Neural progenitor cell (in vitro differentiated cells): ENCODE results near the gene MSI2. TPM values are rescaled to one million over a fixed set of nuclear protein-coding genes. Genes with fewer than 3 reads are reported as not detected.

ENCODE experiments used
- DNase-seq: peaks from one replicate; pipeline ENCODE4 v3.0.0-alpha.2; 2016; ENCODE audit warnings: low spot score
- H2AFZ ChIP-seq: fragments of 200-600 bp; sonication (generic); replicated peaks from 2 replicates; pipeline ENCODE4 v1.6.1; 2016; ENCODE audit warnings: antibody characterized with exemption
- H3F3A ChIP-seq: fragments of 200-600 bp; sonication (generic); 2 replicates; pipeline ENCODE4 v1.6.1; 2016; ENCODE audit warnings: antibody characterized with exemption, low read depth
- H3K27ac ChIP-seq: fragments of 200-600 bp; sonication (generic); 2 replicates; pipeline ENCODE4 v1.5.1; 2016; ENCODE audit warnings: mild to moderate bottlenecking
- H3K27me3 ChIP-seq: fragments of 200-600 bp; sonication (generic); 2 replicates; pipeline ENCODE4 v1.6.1; 2016; ENCODE audit warnings: mild to moderate bottlenecking, moderate library complexity
- H3K36me3 ChIP-seq: fragments of 200-600 bp; sonication (generic); 2 replicates; pipeline ENCODE4 v1.5.1; 2016
- H3K4me1 ChIP-seq: fragments of 200-600 bp; sonication (generic); 2 replicates; pipeline ENCODE4 v1.6.1; 2016; ENCODE audit warnings: mixed run types
- H3K4me2 ChIP-seq: fragments of 200-600 bp; sonication (generic); 2 replicates; pipeline ENCODE4 v1.6.1; 2016
- H3K4me3 ChIP-seq: fragments of 200-600 bp; sonication (generic); 2 replicates; pipeline ENCODE4 v1.5.1; 2016
- H3K79me2 ChIP-seq: fragments of 200-600 bp; sonication (generic); 2 replicates; pipeline ENCODE4 v1.6.1; 2016; ENCODE audit warnings: low read depth
- H3K9ac ChIP-seq: fragments of 200-600 bp; sonication (generic); 2 replicates; pipeline ENCODE4 v1.6.1; 2016
- H3K9me3 ChIP-seq: fragments of 200-600 bp; sonication (generic); 2 replicates; pipeline ENCODE4 v1.5.1; 2016; ENCODE audit warnings: low read depth
- H4K20me1 ChIP-seq: fragments of 200-600 bp; sonication (generic); 2 replicates; pipeline ENCODE4 v1.6.1; 2016; ENCODE audit warnings: low read depth
- H3K27ac Mint-ChIP-seq: 3 replicates; pipeline ENCODE4 v1.8.0; 2021; ENCODE audit warnings: mixed read lengths
- H3K27me3 Mint-ChIP-seq: 2 replicates; pipeline ENCODE4 v1.8.0; 2022; ENCODE audit warnings: low read depth, mild to moderate bottlenecking, inconsistent platforms, moderate library complexity, mixed read lengths; ENCODE audit not compliant: insufficient read depth
- H3K36me3 Mint-ChIP-seq: 3 replicates; pipeline ENCODE4 v1.8.0; 2021; ENCODE audit warnings: mixed read lengths
- H3K4me1 Mint-ChIP-seq: 3 replicates; pipeline ENCODE4 v1.8.0; 2021; ENCODE audit warnings: mixed read lengths
- H3K4me3 Mint-ChIP-seq: 3 replicates; pipeline ENCODE4 v1.8.0; 2021; ENCODE audit warnings: mild to moderate bottlenecking, moderate library complexity, mixed read lengths
- H3K9me3 Mint-ChIP-seq: 3 replicates; pipeline ENCODE4 v1.8.0; 2020; ENCODE audit warnings: mixed read lengths
- EZH2 ChIP-seq: fragments of 200-600 bp; sonication (generic); IDR thresholded peaks from 2 replicates; pipeline ENCODE4 v1.6.1; 2017; ENCODE audit warnings: antibody characterized with exemption, mild to moderate bottlenecking, moderate library complexity
- EZH2phosphoT487 ChIP-seq: fragments of 200-600 bp; sonication (generic); IDR thresholded peaks from 2 replicates; pipeline ENCODE4 v1.6.1; 2017; ENCODE audit warnings: antibody characterized with exemption
- total RNA-seq: library from RNA; depleted of rRNA; stranded (reverse); fragments of >200 nt; gene quantifications from 2 replicates; pipeline ENCODE4 v1.2.3, GENCODE V29; 2015; ENCODE audit warnings: low replicate concordance
- TF ChIP-seq, protein P1 (sequence below): fragments of 200-600 bp; sonication (generic); IDR thresholded peaks from 2 replicates; pipeline ENCODE4 v1.5.1; 2017; ENCODE audit warnings: antibody characterized with exemption, mild to moderate bottlenecking

The MSI2 gene
- total RNA-seq, 1 donor from 2014 or later: 96.9 TPM

DNA sequence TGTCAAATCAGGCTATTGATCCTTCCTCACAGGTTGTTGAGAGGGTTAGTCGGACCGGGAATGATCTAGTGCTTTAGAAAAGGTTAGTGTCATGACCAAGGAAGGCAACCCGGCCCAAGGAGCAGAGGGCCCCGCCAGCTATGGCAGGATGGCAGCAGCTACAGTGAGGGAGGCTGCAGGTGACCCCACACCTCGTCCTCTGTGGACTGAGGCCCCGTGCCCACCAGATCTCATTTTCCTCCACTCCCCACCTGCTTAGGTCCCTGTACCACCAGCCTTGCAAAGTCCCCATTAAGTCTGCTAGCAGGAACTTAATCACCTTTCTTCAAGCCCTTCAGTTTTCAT, 381.3 kb downstream of the MSI2 start:
- TF ChIP-seq, protein P1, sequence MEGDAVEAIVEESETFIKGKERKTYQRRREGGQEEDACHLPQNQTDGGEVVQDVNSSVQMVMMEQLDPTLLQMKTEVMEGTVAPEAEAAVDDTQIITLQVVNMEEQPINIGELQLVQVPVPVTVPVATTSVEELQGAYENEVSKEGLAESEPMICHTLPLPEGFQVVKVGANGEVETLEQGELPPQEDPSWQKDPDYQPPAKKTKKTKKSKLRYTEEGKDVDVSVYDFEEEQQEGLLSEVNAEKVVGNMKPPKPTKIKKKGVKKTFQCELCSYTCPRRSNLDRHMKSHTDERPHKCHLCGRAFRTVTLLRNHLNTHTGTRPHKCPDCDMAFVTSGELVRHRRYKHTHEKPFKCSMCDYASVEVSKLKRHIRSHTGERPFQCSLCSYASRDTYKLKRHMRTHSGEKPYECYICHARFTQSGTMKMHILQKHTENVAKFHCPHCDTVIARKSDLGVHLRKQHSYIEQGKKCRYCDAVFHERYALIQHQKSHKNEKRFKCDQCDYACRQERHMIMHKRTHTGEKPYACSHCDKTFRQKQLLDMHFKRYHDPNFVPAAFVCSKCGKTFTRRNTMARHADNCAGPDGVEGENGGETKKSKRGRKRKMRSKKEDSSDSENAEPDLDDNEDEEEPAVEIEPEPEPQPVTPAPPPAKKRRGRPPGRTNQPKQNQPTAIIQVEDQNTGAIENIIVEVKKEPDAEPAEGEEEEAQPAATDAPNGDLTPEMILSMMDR: no peak
- TF ChIP-seq EZH2 (no peak), EZH2phosphoT487 (no peak)
- no peak overlapping the region for H2AFZ ChIP-seq

DNA sequence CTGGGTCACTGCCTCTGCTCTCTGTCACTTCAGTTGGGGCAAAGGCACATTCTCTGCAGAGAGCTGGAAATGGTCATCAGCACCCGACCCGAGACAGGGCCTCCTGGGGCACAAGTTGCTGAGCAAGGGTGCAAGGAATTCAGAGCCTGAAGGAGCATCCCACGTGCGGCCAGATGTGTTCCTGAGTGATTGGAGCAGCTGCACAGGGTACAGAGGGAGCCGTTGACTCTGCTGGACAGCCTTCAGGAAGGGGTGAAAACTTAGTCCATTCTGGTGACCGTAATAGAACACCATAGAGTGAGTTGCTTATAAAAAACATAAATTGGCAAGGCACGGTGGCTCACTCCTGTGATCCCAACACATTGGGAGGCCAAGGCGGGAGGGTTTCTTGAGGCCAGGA, 382.0 kb downstream of the MSI2 start:
- no peaks in the 10 kb centered on the region for H3K9me3 ChIP-seq
- no peaks in the 10 kb centered on the region for H3K79me2 ChIP-seq
- H3K27me3 ChIP-seq: no peaks in the 10 kb centered on the region
- H3K4me2 ChIP-seq: no peak overlapping the region
- Mint-ChIP-seq H3K27me3 (peaks cover 7% of the 10 kb centered on the region), H3K4me1 (peaks cover 27% of the 10 kb centered on the region), H3K36me3 (peaks cover 57% of the 10 kb centered on the region), H3K9me3 (peaks cover 2% of the 10 kb centered on the region), H3K27ac (no peak overlapping the region), H3K4me3 (no peak overlapping the region)
- H3F3A ChIP-seq: no peaks in the 10 kb centered on the region
- DNase-seq: no peak
- no peak overlapping the region for H3K27ac ChIP-seq
- TF ChIP-seq, protein P1: no peak
- TF ChIP-seq EZH2phosphoT487 (no peak), EZH2 (no peak)
- peaks cover 5% of the 10 kb centered on the region for H3K4me1 ChIP-seq
- no peak overlapping the region for H3K9ac ChIP-seq
- H4K20me1 ChIP-seq: peaks cover 1% of the 10 kb centered on the region
- H3K36me3 ChIP-seq: no peaks in the 10 kb centered on the region
- H2AFZ ChIP-seq: no peak overlapping the region
- no peak overlapping the region for H3K4me3 ChIP-seq

More for the DNA sequence above, 381.3 kb downstream of the MSI2 start:
- H3K27ac ChIP-seq: no peak overlapping the region
- Mint-ChIP-seq H3K36me3 (peaks cover 62% of the 10 kb centered on the region), H3K27me3 (peaks cover 7% of the 10 kb centered on the region), H3K9me3 (peaks cover 2% of the 10 kb centered on the region), H3K27ac (no peak overlapping the region), H3K4me3 (no peak overlapping the region), H3K4me1 (peaks cover 22% of the 10 kb centered on the region)
- H4K20me1 ChIP-seq: no peaks in the 10 kb centered on the region
- no peaks in the 10 kb centered on the region for H3K9me3 ChIP-seq
- H3K4me1 ChIP-seq: peaks cover 5% of the 10 kb centered on the region
- no peaks in the 10 kb centered on the region for H3K79me2 ChIP-seq
- H3K27me3 ChIP-seq: no peaks in the 10 kb centered on the region
- H3K4me3 ChIP-seq: no peak overlapping the region
- H3K36me3 ChIP-seq: no peaks in the 10 kb centered on the region
- no peaks in the 10 kb centered on the region for H3F3A ChIP-seq
- DNase-seq: no peak
- H3K9ac ChIP-seq: no peak overlapping the region
- no peak overlapping the region for H3K4me2 ChIP-seq

DNA sequence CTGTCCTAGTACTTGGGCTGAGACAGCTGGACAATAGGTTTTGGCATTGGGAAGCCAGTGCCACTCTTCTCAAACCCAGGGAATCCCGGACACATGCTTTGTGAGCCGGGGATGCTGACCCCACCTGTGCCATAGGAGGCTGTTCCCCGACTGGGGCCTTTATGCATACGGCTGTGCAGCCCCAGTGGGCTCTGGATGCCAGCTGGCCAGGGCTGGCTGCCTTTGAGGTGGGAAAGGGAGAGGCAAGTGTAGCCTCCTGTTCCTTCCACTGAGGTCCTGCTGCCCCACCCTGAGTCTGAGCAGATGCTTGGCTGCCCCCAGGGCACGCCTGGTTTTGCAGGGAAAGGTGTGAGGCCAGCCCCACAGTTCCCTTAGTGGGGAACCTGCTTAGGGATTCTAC, 383.1 kb downstream of the MSI2 start:
- DNase-seq: no peak
- Mint-ChIP-seq H3K36me3 (peaks cover 52% of the 10 kb centered on the region), H3K4me3 (no peak overlapping the region), H3K27ac (no peak overlapping the region), H3K4me1 (peaks cover 37% of the 10 kb centered on the region), H3K9me3 (no peaks in the 10 kb centered on the region), H3K27me3 (peaks cover 4% of the 10 kb centered on the region)
- no peaks in the 10 kb centered on the region for H3K9me3 ChIP-seq
- H4K20me1 ChIP-seq: peaks cover 12% of the 10 kb centered on the region
- H3K9ac ChIP-seq: no peak overlapping the region
- no peaks in the 10 kb centered on the region for H3F3A ChIP-seq
- H3K79me2 ChIP-seq: no peaks in the 10 kb centered on the region
- H3K27ac ChIP-seq: no peak overlapping the region
- H3K36me3 ChIP-seq: no peaks in the 10 kb centered on the region
- H3K4me1 ChIP-seq: peaks cover 5% of the 10 kb centered on the region
- TF ChIP-seq, protein P1: no peak
- TF ChIP-seq EZH2: no peak
- no peak for TF ChIP-seq EZH2phosphoT487
- H3K27me3 ChIP-seq: no peaks in the 10 kb centered on the region
- H3K4me2 ChIP-seq: no peak overlapping the region
- H3K4me3 ChIP-seq: no peak overlapping the region
- no peak overlapping the region for H2AFZ ChIP-seq

DNA sequence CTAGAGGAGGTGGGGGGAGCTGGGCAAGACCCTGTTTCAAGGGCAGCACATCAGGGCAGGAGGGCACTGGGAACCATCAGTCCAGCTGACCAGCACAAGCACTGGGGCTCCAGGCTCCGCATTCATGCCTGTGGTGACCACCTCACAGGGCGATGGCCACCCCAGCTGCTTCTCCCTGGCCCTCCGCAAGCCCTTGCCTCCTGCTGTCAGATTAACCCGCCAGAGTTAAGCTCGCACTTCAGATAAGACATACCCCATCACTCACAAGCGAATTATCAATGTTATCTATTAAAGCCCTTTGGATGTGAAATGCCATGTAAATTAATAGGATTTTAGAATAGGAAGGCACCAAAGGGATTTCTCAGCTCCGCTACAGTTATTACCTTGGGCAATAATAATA, 383.8 kb downstream of the MSI2 start:
- H3K36me3 Mint-ChIP-seq: peaks cover 47% of the 10 kb centered on the region
- no peak for DNase-seq
- Histone ChIP-seq H3K9ac (no peak overlapping the region), H3K4me1 (peaks cover 5% of the 10 kb centered on the region), H3K36me3 (no peaks in the 10 kb centered on the region), H3K4me2 (no peak overlapping the region), H3K4me3 (no peak overlapping the region), H3K79me2 (no peaks in the 10 kb centered on the region), H3K27ac (no peak overlapping the region), H4K20me1 (peaks cover 12% of the 10 kb centered on the region), H3F3A (no peaks in the 10 kb centered on the region), H3K27me3 (no peaks in the 10 kb centered on the region), H3K9me3 (no peaks in the 10 kb centered on the region), H2AFZ (no peak overlapping the region)
- TF ChIP-seq EZH2 (no peak), EZH2phosphoT487 (no peak)
- TF ChIP-seq, protein P1: no peak
- peaks cover 41% of the 10 kb centered on the region for H3K4me1 Mint-ChIP-seq
- H3K27ac Mint-ChIP-seq: no peak overlapping the region
- no peak overlapping the region for H3K4me3 Mint-ChIP-seq
- peaks cover 7% of the 10 kb centered on the region for H3K27me3 Mint-ChIP-seq
- no peaks in the 10 kb centered on the region for H3K9me3 Mint-ChIP-seq
